Measurements from ENCODE around the gene IQGAP2.
"Not testable (repeated sequence)": the region's sequence is repeated elsewhere in the genome, so short reads cannot be mapped to it uniquely, and the experiment has no call there.

Gene IQGAP2

DNA sequence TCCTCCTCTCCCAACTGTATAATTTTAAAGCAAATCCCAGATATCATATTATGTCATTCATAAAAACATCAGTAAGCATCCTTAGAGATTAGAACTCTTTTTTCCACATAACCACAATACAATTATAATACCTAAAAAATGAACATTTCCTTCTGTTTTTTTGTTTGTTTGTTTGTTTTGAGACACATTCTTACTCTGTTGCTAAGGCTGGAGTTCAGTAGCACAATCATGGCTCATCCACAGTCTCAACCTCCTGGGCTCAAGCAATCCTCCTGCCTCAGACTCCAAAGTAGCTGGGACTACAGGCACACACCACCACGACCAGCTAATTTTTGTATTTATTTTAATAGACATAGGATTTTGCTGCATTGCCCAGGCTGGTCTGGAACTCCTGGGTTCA is 320.8 kb downstream of the IQGAP2 start:
- DNase-seq, result no peak

DNA sequence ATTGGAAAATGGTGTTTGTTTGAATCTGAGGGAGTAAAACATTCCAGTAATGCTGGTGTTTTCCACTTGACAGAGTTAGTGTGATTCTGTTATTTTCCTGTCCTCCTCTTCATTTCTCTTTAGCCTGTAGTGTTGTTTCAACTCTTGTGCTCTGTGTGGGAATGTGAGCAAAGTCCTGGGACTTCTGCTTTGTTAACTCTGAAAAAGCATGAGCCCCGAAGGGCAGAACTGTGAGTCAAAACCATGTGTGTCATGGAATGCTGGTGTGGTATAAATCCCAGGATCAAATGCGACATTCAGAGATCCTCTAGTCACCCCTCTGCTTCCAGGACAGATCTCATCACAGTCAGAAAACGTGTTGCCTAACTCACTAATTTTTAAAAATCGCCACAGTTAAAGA is 321.8 kb downstream of the IQGAP2 start:
- no peak for DNase-seq

DNA sequence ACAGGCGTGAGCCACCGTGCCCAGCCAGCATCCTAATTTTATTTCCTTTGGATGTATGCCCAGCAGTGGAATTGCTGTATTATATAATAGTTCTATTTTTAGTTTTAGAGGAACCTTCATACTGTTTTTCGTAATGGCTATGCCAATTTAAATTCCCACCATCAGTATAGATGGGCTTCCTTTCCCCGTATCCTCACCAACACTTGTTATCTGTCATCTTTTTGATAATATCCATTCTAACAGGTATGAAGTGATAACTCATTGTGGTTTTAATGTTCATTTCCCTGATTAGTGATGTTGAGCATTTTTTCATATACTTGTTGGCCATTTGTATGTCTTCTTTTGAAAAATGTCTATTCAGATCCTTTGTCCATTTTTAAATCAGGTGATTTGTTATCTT is 325.9 kb downstream of the IQGAP2 start:
- no peak for DNase-seq

DNA sequence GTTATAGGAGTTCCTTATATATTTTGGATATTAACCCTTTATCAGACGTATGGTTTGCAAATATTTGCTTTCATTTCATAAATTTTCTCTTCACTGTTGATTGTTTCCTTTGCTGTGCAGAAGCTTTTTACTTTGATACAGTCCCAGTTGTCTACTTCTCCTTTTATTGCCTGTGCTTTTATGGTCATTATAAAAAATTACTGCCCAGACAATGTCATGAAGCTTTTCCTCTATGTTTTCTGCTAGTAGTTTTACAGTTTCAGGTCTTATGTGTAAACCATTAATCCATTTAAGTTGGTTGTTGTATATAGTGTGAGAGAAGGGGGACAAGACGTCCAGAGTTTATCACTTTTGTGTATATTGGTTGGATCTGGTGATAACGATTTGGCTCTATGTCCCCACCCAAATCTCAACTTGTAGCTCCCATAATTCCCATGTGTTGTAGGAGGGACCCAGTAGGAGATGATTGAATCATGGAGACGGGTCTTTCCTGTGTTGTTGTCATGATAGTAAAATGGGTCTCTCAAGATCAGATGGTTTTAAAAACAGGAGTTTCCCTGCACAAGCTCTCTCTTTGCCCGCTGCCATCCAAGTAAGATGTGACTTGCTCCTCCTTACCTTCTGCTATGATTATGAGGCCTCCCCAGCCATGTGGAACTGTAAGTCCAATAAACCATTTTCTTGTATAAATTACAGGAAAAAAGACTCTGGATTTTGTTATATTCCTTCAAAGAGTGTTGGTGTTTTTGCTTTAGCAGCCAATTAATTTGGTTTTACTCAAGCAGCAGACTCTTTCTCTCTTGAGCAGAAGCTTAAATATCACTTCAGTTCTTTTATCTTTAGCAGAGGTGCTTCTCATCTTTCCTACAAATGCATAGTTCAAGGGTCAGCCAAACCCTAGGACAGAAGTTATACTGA is 326.5 kb downstream of the IQGAP2 start:
- DNase-seq, result no peak

DNA sequence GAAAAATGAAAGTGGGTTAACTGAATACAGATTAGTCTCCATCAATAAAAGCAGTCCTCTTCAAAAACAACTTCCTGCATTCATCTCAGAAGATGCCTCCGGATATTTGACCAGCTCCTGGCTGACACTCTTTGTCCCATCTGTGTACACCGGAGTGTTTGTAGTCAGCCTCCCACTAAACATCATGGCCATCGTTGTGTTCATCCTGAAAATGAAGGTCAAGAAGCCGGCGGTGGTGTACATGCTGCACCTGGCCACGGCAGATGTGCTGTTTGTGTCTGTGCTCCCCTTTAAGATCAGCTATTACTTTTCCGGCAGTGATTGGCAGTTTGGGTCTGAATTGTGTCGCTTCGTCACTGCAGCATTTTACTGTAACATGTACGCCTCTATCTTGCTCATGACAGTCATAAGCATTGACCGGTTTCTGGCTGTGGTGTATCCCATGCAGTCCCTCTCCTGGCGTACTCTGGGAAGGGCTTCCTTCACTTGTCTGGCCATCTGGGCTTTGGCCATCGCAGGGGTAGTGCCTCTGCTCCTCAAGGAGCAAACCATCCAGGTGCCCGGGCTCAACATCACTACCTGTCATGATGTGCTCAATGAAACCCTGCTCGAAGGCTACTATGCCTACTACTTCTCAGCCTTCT is 329.4 kb downstream of the IQGAP2 start:
- no peak for DNase-seq

DNA sequence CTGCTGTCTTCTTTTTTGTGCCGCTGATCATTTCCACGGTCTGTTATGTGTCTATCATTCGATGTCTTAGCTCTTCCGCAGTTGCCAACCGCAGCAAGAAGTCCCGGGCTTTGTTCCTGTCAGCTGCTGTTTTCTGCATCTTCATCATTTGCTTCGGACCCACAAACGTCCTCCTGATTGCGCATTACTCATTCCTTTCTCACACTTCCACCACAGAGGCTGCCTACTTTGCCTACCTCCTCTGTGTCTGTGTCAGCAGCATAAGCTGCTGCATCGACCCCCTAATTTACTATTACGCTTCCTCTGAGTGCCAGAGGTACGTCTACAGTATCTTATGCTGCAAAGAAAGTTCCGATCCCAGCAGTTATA is 329.9 kb downstream of the IQGAP2 start:
- DNase-seq, result peak; percentile 67

DNA sequence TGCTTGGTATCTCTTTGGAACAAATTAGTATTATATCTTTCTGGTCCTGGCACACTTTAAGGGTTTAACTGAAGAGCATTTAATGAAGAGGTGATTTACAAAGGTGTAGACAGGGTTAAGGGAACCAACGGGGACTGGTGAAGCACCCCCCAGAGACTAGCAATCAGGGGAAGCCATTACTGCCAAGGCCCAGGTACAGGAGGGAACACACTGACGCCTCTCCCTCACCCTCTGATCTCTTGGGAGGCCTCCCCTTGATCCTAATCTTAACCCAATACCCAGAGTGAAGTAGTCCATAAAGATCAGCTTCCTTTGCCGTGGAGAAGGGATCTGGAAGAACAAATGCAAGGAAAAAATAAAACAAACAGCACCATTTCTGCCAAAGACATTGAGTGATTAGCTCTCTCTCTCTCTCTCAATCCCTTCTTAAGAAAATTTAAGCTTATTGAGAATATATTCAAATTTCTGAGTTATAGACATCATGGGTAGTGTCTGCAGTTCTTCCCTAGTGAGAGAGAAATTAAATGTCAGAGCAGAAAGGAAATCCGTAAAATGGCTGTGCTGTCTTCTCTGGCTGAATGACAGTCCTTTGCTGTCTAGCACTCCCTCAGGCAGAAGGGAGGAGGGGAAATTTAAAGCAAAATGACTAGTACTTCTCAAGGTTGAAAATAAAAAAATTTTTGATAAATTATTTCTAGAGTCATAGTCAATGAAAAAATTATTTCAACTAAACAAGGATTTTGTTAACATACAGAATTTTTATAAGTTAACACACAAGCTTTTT is 332.9 kb downstream of the IQGAP2 start:
- DNase-seq, result no peak

DNA sequence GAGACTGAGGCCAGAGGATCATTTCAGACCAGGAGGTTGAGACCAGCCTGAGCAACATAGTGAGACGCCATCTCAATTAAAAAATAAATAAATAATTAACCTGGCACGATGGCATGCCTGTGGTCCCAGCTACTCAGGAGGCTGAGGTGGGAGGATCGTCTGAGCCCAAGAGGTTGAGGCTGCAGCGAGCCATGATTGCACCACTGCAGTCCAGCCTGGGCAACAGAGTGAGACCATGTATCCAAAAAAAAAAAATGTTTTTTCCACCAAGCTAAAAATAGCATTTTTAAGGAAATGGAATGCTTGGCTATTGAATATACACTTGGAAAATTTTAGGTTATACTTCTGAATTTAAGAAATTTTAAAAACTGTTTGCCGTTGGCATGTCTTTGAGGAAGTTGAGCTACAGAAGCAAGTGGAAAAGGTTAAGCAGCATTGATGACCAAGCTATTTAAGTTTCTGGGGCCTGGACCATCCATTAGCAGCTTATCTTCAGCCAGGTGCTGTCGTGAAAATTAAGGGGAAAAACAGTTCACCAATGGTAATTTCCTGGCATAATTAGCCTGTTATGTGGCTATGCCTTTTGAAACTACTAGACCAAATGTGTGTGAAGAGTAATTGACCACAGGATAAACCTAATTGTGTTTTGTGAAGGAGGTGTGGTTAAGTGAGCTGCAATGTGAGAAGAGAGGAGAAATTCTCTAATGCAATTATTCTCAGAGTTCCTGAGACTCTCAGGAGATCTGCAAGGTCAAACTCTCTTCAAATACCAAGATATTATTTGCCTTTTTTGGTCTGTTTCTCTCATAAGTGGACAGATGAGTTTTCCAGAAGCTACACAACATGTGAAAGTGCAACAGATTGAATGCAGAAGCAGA is 333.8 kb downstream of the IQGAP2 start:
- DNase-seq, result no peak

DNA sequence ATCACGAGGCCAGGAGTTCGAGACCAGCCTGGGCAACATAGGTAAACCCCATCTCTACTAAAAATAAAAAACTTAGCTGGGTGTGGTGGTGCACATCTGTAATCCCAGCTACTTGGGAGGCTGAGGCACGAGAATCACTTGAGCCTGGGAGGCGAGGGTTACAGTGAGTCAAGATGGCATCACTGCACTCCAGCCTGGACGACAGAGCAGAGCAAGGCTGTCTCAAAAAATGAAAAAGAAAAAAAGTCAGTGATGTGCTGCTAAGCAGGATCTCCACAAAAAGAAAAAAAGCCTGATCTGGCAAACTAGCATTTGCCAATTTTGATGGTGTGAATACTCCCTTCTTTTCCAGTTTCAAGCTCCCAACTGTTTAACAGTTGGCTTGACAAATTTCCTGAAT is 334.8 kb downstream of the IQGAP2 start:
- DNase-seq, result no peak

DNA sequence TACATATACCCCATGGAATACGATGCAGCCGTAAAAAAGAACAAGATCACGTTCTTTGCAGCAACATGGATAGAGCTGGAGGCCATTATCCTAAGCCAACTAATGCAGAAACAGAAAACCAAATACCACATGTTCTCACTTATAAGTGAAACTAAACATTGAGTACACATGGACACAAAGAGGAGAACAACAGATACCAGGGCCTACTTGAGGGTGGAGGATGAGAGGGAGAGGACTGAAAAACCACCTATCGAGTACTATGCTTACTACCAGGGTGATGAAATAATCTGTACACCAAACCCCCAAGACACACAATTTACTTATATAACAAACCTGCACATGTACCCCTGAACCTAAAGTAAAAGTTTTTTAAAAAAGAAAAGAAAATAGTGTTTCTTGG is 338.4 kb downstream of the IQGAP2 start:
- DNase-seq, result not testable (repeated sequence)

DNA sequence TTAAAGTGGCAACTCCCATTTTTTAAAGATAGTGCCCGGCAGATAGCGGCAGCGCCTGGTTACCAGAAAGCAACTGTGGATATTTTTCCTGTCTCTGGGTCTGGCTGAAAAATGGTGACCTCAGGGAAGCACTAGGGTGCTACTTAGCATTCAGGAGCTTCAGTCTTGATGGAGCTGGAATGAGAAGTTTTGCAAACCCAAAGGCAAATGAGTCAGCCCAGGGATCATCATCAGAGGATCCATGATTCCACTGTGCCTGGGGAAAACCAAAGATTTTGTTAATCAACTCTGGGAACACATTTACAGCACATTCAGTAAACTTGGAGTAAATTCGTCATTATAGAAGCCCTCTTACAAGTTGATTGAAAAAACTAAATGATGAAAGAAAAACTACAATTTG is 339.5 kb downstream of the IQGAP2 start:
- DNase-seq, result no peak

DNA sequence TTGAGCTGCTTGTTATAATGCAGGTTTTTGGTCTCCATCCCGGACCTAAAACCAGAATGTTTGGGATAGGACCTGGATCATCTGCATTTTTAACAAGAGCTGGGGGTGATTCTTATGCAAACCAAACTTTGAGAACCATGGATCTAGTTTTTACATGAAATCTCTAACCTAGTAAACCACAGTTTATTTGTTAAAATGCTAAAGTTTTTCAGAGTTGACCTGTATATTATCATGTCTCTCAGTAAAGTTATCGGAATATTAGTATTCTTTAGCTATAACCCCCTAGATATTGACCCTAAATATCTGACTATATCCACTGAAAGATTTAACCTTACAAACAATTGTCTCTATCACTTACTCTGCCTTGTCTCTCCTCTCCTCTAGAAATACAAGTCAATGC is 341.5 kb downstream of the IQGAP2 start:
- DNase-seq, result no peak

DNA sequence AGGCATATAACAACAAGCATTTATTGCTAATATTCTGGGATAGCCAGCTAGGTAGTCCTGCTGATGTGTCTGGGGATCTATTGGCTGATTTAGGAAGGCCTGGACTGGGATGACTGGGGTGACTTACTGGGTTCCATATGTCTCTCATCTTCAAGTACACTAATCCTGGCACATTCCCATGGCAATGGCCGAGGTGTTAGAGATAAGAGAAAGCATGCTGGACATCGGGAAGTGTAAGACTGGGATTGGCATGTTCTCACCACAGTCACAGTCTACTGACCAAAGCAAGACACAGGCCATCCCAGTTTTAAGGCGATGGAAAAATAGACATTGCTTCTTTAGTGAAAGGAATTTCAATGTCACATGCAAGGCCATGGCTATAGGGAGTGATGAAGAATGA is 342.6 kb downstream of the IQGAP2 start:
- no peak for DNase-seq

DNA sequence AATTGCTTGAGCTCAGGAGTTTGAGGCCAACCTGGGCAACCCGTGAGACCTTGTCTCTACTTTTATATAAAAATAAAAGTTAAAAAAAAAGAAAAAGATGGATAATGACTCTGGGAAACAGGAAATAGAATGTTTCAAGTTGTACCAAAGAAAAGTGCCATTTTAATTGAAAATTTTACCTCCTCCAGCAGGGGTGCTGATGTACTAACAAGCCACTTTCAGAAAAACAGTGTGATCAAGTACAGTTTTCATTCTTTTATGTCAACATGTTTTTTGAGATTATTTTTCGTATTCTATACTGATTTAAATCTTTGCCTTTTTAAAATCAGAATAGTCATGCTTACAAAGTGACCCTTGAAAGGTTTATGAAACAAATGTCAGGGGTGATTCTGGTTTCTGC is 343.6 kb downstream of the IQGAP2 start:
- no peak for DNase-seq

DNA sequence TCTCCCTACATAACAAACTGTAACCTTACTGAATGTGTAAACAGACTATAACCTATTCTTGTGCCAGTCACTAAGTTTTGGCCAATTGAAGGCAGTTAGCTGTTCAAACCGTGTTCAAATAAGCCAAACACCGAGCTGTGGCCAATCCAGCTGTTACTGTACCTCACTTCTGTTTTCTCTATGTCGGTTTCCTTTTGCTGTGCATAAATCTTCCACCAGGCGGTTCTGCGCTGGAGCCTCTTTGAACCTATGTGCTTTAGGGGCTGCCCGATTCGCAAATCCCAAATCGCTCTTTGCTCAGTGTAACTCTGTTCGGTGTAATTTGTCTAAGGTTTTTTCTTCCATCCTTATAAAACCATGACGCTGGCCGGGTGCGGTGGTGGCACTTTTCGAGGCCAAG is 344.6 kb downstream of the IQGAP2 start:
- DNase-seq, result no peak

DNA sequence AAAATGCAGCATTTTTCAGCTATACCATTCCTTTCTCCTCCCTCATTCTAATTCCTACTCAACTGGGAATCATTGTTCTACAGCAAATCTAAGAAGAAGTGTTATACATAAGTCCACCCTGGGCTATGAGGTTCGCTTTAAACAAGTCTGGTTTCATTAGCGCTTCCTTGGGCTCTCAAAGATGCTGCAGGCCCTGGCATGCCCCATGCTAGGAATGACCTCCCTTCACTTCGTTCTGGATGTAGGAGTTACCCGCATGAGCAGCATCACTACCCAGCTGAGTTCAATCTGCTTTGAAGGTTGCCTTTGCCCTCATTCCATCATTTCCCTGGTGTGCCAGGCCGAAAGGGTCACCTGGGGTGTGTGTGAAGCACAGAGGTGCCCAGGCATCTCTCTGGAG is 348.2 kb downstream of the IQGAP2 start:
- no peak for DNase-seq

DNA sequence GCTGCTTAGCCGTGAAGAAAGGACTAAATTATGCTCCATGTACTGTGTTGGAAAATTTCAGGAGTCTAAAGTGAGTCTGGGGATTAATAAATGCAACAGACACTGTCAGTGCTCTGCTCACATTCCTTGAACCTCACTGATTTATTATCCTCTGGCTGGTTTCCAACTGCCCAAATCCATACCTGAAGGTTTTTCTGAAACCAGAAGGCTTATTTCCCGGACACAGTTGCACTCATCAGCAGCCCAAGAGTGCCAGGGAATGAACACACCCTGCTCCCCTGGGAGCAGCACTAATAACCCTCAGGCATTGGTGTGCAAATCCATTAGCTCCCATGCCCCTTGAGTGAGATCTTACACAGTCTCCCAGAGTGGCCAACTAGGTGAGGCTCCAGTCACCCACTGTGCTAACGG is 351.6 kb downstream of the IQGAP2 start:
- DNase-seq, result no peak

DNA sequence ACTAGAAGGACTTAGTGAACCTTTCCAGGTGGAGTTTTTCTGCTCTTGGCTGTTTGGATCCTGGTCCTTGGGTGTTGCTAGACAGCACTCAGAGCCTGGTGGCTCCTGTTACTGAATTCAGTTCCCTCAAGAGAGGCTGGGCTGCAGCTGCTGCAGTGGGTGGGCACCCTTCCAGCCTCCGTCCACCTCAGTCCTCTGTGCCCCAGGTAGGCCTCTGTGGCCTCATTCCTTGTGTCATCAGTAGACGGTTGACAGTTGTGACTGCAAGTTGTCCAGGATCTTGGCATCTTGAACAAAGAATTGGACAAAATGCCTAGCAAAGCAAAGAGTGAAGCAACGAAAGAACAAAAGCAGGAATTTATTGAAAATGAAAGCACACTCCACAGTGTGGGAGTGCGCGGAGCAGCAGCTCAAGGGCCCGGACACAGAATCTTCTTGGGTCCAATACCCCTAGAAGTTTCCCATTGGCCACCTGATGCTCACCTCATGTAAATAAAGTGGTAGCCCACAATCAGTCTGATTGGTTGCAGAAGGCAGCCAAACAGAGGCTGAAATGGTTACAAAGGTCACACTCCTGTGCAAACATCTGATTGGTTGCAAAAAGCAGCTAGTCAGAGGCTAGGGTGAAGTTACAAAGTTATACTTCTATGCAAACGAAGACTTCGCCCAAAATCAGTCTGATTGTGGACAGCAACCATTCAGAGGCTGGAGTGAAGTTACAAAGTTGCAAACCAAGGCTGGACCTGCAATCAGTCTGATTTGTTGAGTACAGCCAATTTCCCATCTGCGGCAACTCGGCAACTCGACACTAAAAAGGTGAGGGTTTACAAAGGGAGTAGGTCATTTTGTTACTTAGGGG is 352.9 kb downstream of the IQGAP2 start:
- no peak for DNase-seq

DNA sequence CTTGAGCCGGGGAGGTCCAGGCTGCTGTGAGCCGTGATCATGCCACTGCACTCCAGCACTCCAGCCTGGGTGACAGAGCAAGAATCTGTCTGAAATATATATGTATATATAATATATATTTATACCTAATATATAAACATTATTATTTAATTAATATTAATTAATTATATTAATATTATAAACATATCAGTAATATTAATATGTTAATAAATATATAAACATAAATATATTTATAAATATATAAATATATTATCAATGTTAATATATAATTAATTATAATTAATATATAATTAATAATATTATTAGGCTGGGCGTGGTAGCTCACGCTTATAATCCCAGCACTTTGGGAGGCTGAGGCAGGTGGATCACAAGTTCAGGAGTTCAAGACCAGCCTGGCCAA is 354.0 kb downstream of the IQGAP2 start:
- no peak for DNase-seq

Measured in CD4-positive, alpha-beta T cell treated with Interleukin-15 for 1 hour (primary cell).